ENCODE measurements around the gene CNIH3. TPM values are rescaled to one million over a fixed set of nuclear protein-coding genes. Genes with fewer than 3 reads are reported as not detected.

CNIH3 gene
- total RNA-seq, 1 experiment from 2014 or later = 4.2 TPM

DNA sequence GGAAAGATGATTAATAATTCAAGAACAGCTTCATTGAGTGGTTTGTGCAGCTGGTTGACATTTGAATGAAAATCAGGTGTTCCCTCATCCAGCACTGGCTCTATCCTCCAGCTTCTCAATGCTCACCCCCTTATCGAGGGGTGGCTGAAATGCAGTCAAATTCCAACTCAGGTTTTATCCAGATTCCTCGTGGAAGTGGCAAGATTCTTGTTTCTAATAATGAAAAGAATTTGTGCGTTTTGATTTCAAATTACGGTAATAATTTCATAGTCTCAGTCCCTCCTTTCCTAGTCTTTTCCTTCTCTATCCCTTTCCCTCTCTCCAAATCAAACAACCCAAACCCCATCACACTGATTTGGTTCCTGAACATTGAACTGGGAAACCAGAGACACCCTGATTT, 3.1 kb downstream of the CNIH3 start:
- Histone ChIP-seq H3K23ac (ENCODE audit: insufficient read length, low read depth, low read length) (no peak overlapping the region), H3K9me3 (ENCODE audit: control insufficient read depth, low read depth, low read length) (no peaks in the 10 kb centered on the region), H2BK5ac (ENCODE audit: insufficient read length, low read length) (no peak overlapping the region), H3K23me2 (ENCODE audit: insufficient read length, low read depth, low read length, poor library complexity, severe bottlenecking) (peaks cover 23% of the 10 kb centered on the region), H3K14ac (ENCODE audit: insufficient read depth, low read length) (no peak overlapping the region), H3K4ac (ENCODE audit: low read depth, low read length) (no peak overlapping the region), H4K8ac (replicated peaks; ENCODE audit: insufficient read length, low read depth, low read length) (no peak overlapping the region), H3K4me1 (ENCODE audit: insufficient read depth, low read length) (no peaks in the 10 kb centered on the region), H3K9ac (ENCODE audit: extremely low read depth, insufficient read length, low read length) (no peak overlapping the region), H2AFZ (ENCODE audit: low read length) (no peak overlapping the region), H2BK120ac (ENCODE audit: low read depth, low read length, poor library complexity, severe bottlenecking) (no peak overlapping the region), H4K91ac (ENCODE audit: insufficient read length, low read depth, low read length) (no peak overlapping the region), H2BK15ac (ENCODE audit: low read depth, low read length) (no peak overlapping the region), H3K79me2 (ENCODE audit: insufficient read depth, low read length) (no peaks in the 10 kb centered on the region), H2BK12ac (ENCODE audit: insufficient read length, low read depth, low read length) (no peak overlapping the region), H4K20me1 (ENCODE audit: control insufficient read depth, insufficient read depth, insufficient read length) (no peaks in the 10 kb centered on the region), H2BK20ac (ENCODE audit: low read depth, low read length, poor library complexity, severe bottlenecking) (no peak overlapping the region), H3K27me3 (ENCODE audit: insufficient read depth, low read length) (peaks cover 40% of the 10 kb centered on the region), H3K79me1 (ENCODE audit: insufficient read depth, low read depth, low read length, poor library complexity, severe bottlenecking) (no peaks in the 10 kb centered on the region), H4K5ac (ENCODE audit: insufficient read length, low read depth, low read length) (no peak overlapping the region), H2AK5ac (ENCODE audit: insufficient read length, low read length) (no peak overlapping the region), H3K18ac (ENCODE audit: insufficient read length, low read depth, low read length) (no peak overlapping the region), H3T11ph (ENCODE audit: low read length) (no peak overlapping the region), H3K56ac (ENCODE audit: insufficient read length, low read depth, low read length) (no peak overlapping the region), H3K27ac (ENCODE audit: insufficient read length, low read depth, low read length) (no peak overlapping the region), H3K4me2 (ENCODE audit: insufficient read depth, insufficient read length, low read length) (no peak overlapping the region)
- H3K9me3 Mint-ChIP-seq = peaks cover 11 to 13% of the 10 kb centered on the region in 2 experiments
- peaks cover 92% of the 10 kb centered on the region for H3K27me3 Mint-ChIP-seq (ENCODE audit: low read depth)
- TF ChIP-seq, protein P1, sequence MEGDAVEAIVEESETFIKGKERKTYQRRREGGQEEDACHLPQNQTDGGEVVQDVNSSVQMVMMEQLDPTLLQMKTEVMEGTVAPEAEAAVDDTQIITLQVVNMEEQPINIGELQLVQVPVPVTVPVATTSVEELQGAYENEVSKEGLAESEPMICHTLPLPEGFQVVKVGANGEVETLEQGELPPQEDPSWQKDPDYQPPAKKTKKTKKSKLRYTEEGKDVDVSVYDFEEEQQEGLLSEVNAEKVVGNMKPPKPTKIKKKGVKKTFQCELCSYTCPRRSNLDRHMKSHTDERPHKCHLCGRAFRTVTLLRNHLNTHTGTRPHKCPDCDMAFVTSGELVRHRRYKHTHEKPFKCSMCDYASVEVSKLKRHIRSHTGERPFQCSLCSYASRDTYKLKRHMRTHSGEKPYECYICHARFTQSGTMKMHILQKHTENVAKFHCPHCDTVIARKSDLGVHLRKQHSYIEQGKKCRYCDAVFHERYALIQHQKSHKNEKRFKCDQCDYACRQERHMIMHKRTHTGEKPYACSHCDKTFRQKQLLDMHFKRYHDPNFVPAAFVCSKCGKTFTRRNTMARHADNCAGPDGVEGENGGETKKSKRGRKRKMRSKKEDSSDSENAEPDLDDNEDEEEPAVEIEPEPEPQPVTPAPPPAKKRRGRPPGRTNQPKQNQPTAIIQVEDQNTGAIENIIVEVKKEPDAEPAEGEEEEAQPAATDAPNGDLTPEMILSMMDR (conservative IDR thresholded peaks at IDR 0.05) = no peak
- no CpG with 5 or more reads among the region's 4 CpGs for WGBS (ENCODE audit: extremely low coverage, insufficient read length, low lambda C conversion rate)
- peaks cover 7 to 8% (median 7%) of the 10 kb centered on the region in 3 experiments for H3K36me3 Mint-ChIP-seq (ENCODE audit: insufficient read depth in 1 of 3, low read depth in 3 of 3)
- H3K4me1 Mint-ChIP-seq = peaks cover 15 to 22% of the 10 kb centered on the region in 2 experiments
- H3K4me3 Mint-ChIP-seq = no peak overlapping the region
- DNase-seq = no peak
- H3K27ac Mint-ChIP-seq = no peak overlapping the region
